Astrocyte (in vitro differentiated cells and primary cell): ENCODE measurements around the gene RANBP10. TPM values are rescaled to one million over a fixed set of nuclear protein-coding genes. Genes with fewer than 3 reads are reported as not detected.

Experiments used
- DNase-seq: peaks from one replicate; pipeline ENCODE4 v3.0.0-alpha.2; 2010; ENCODE audit warnings: low read depth
- FAIRE-seq: peaks from 2 replicates; lab custom pipeline; 2011; peaks lifted over from hg19 to GRCh38; lab: Jason Lieb, UNC
- H2AFZ ChIP-seq: 2 replicates; pipeline ENCODE4 v1.6.0; 2012; ENCODE audit warnings: low read depth, low read length, inconsistent platforms
- H3K27ac ChIP-seq: 2 replicates; pipeline ENCODE4 v1.5.1; 2011; ENCODE audit warnings: low read depth, low read length, inconsistent platforms
- H3K27me3 ChIP-seq: 2 replicates; pipeline ENCODE4 v1.6.0; 2011; ENCODE audit warnings: low read length, inconsistent platforms; ENCODE audit not compliant: insufficient read depth
- H3K36me3 ChIP-seq: 2 replicates; pipeline ENCODE4 v1.5.1; 2011; ENCODE audit warnings: low read length, inconsistent platforms; ENCODE audit not compliant: insufficient read depth
- H3K4me1 ChIP-seq: 2 replicates; pipeline ENCODE4 v1.5.1; 2011; ENCODE audit warnings: low read length, inconsistent platforms; ENCODE audit not compliant: insufficient read depth
- H3K4me2 ChIP-seq: 2 replicates; pipeline ENCODE4 v1.6.0; 2012; ENCODE audit warnings: low read length, inconsistent platforms
- H3K4me3 ChIP-seq: 2 replicates; pipeline ENCODE4 v1.5.1; 2011; ENCODE audit warnings: low read depth, mild to moderate bottlenecking, low read length, inconsistent platforms; ENCODE audit not compliant: insufficient read depth
- H3K79me2 ChIP-seq: 2 replicates; pipeline ENCODE4 v1.6.0; 2012; ENCODE audit warnings: mild to moderate bottlenecking, low read length, inconsistent platforms; ENCODE audit not compliant: insufficient read depth
- H3K9ac ChIP-seq: 2 replicates; pipeline ENCODE4 v1.6.0; 2012; ENCODE audit warnings: mild to moderate bottlenecking, low read length, inconsistent platforms
- H3K9me3 ChIP-seq: 2 replicates; pipeline ENCODE4 v1.5.1; 2012; ENCODE audit warnings: low read depth, mild to moderate bottlenecking, low read length, inconsistent platforms; ENCODE audit not compliant: insufficient read depth
- H4K20me1 ChIP-seq: 2 replicates; pipeline ENCODE4 v1.6.0; 2012; ENCODE audit warnings: low read length, inconsistent platforms; ENCODE audit not compliant: insufficient read depth
- H3K27ac Mint-ChIP-seq: one replicate; pipeline ENCODE4 v1.8.0; 2021; ENCODE audit warnings: mild to moderate bottlenecking, mixed read lengths; ENCODE audit not compliant: unreplicated experiment
- H3K27me3 Mint-ChIP-seq: one replicate; pipeline ENCODE4 v1.8.0; 2021; ENCODE audit warnings: low read depth, mixed read lengths; ENCODE audit not compliant: unreplicated experiment
- H3K36me3 Mint-ChIP-seq: one replicate; pipeline ENCODE4 v1.8.0; 2021; ENCODE audit warnings: low read depth, mixed read lengths; ENCODE audit not compliant: unreplicated experiment
- H3K4me1 Mint-ChIP-seq: one replicate; pipeline ENCODE4 v1.8.0; 2021; ENCODE audit warnings: low read depth, mixed read lengths; ENCODE audit not compliant: unreplicated experiment
- H3K4me3 Mint-ChIP-seq: one replicate; pipeline ENCODE4 v1.8.0; 2021; ENCODE audit warnings: mild to moderate bottlenecking, moderate library complexity, mixed read lengths; ENCODE audit not compliant: unreplicated experiment
- H3K9me3 Mint-ChIP-seq: one replicate; pipeline ENCODE4 v1.8.0; 2021; ENCODE audit warnings: mild to moderate bottlenecking, mixed read lengths; ENCODE audit not compliant: unreplicated experiment
- CTCF ChIP-seq: IDR thresholded peaks from 2 replicates; pipeline ENCODE4 v1.5.1; 2011; ENCODE audit warnings: low read depth, mild to moderate bottlenecking, inconsistent platforms, low read length, moderate library complexity; ENCODE audit not compliant: insufficient read depth
- EZH2 ChIP-seq: IDR thresholded peaks from 2 replicates; pipeline ENCODE4 v1.6.1; 2012; ENCODE audit warnings: mild to moderate bottlenecking, low read length, inconsistent platforms; ENCODE audit not compliant: insufficient read depth
- total RNA-seq: library from RNA; stranded (reverse); gene quantifications from 2 replicates; pipeline ENCODE4 v1.2.1, GENCODE V29; 2021

The RANBP10 gene
- total RNA-seq, 1 donor from 2014 or later: 14.2 TPM

- peak overlapping the region; percentile 92 for H3K4me3 Mint-ChIP-seq
- no peak for FAIRE-seq
- no peak for TF ChIP-seq CTCF
- TF ChIP-seq EZH2: no peak
- Histone ChIP-seq H3K36me3 (peaks cover 3% of the 10 kb centered on the region), H3K27me3 (no peaks in the 10 kb centered on the region), H3K27ac (peak overlapping the region; percentile 92), H2AFZ (no peak overlapping the region), H3K79me2 (peaks cover 98% of the 10 kb centered on the region), H4K20me1 (peaks cover 56% of the 10 kb centered on the region), H3K9me3 (no peaks in the 10 kb centered on the region), H3K4me2 (peak overlapping the region; percentile 96), H3K4me1 (peaks cover 38% of the 10 kb centered on the region), H3K4me3 (peak overlapping the region; percentile 90), H3K9ac (peak overlapping the region; percentile 99)
- H3K36me3 Mint-ChIP-seq: peaks cover 6% of the 10 kb centered on the region
- peaks cover 25% of the 10 kb centered on the region for H3K4me1 Mint-ChIP-seq
- H3K9me3 Mint-ChIP-seq: no peaks in the 10 kb centered on the region
- no peak for DNase-seq
- H3K27me3 Mint-ChIP-seq: no peaks in the 10 kb centered on the region
- H3K27ac Mint-ChIP-seq: peak overlapping the region; percentile 83
Observed at GRCh38 chr16:67848118-67848517, 41.8 kb upstream of the RANBP10 start.

GRCh38 chr16:67847064-67847861, 40.9 kb upstream of the RANBP10 start, which contains the start of gene CENPT:
TSS of gene CENPT (minus strand) at chr16:67847693. CDS start at chr16:67833859, 13,834 bp downstream.
- Mint-ChIP-seq H3K4me1 (peaks cover 25% of the 10 kb centered on the region), H3K9me3 (no peaks in the 10 kb centered on the region), H3K27ac (peak within 1 kb of the TSS; percentile 83), H3K36me3 (peaks cover 6% of the 10 kb centered on the region), H3K4me3 (peak within 1 kb of the TSS; percentile 92), H3K27me3 (no peaks in the 10 kb centered on the region)
- peaks cover 40% of the 10 kb centered on the region for H3K4me1 ChIP-seq
- DNase-seq: peak; percentile 81
- no peak for FAIRE-seq
- H3K9me3 ChIP-seq: no peaks in the 10 kb centered on the region
- no peaks in the 10 kb centered on the region for H3K27me3 ChIP-seq
- peak within 1 kb of the TSS; percentile 99 for H3K9ac ChIP-seq
- peaks cover 55% of the 10 kb centered on the region for H4K20me1 ChIP-seq
- peaks cover 97% of the 10 kb centered on the region for H3K79me2 ChIP-seq
- peak within 1 kb of the TSS; percentile 96 for H3K4me2 ChIP-seq
- peak within 1 kb of the TSS; percentile 90 for H3K4me3 ChIP-seq
- peak within 1 kb of the TSS; percentile 92 for H3K27ac ChIP-seq
- TF ChIP-seq EZH2 (no peak), CTCF (no peak)
- peak within 1 kb of the TSS; percentile 97 for H2AFZ ChIP-seq
- peaks cover 3% of the 10 kb centered on the region for H3K36me3 ChIP-seq
